ENCODE measurements around the gene PROM1.

- TF ChIP-seq CTCF (IDR thresholded peaks at IDR 0.05) (no peak), POLR2AphosphoS5 (IDR thresholded peaks at IDR 0.05; ENCODE audit: insufficient read depth in 1 of 2, low read depth in 1 of 2) (no peak), POLR2A (IDR thresholded peaks at IDR 0.05) (no peak)
These were observed 38.1 kb downstream of the PROM1 start for GRCh38 chr4:16045687-16046086.
